B cell (primary cell): ENCODE data around the gene LMOD2. TPM values are rescaled to one million over a fixed set of nuclear protein-coding genes. Genes with fewer than 3 reads are reported as not detected.

Source experiments
- ATAC-seq: fragments of 200-7000 bp; cut with Tn5 transposase; one replicate; pipeline ENCODE4 v1.10.0; 2021; ENCODE audit warnings: low read depth, mild to moderate bottlenecking, moderate number of reproducible peaks, moderate library complexity
- CTCF ChIA-PET: fragments of 350-600 bp; sonication (Branson Sonifier 250); formaldehyde crosslinking; loops from one replicate; lab custom pipeline; 2021; ENCODE audit warnings: antibody characterized with exemption, inconsistent platforms; lab: Charles Lee
- POLR2A ChIA-PET: fragments of 350-600 bp; sonication (Branson Sonifier 250); formaldehyde crosslinking; loops from one replicate; lab custom pipeline; 2021; ENCODE audit warnings: antibody characterized with exemption; lab: Charles Lee
- DNase-seq: peaks from one replicate; pipeline ENCODE4 v3.0.0; 2013
- H2AFZ ChIP-seq: 2 replicates; pipeline ENCODE4 v1.6.1; 2012; ENCODE audit warnings: mild to moderate bottlenecking, low read depth, low read length; ENCODE audit not compliant: insufficient read depth, poor library complexity, severe bottlenecking
- H3K27ac ChIP-seq, 2 donors: 1 replicate in 1 of 2; 2 replicates in 1 of 2; pipeline ENCODE4 v1.5.1; 2012 to 2013; ENCODE audit warnings: low read length in 2 of 2, mild to moderate bottlenecking in 2 of 2, moderate library complexity in 1 of 2
- H3K27me3 ChIP-seq, 4 experiments: fragments of 200-600 bp in 1 of 4; sonication (generic) in 1 of 4; replicated peaks in 1 of 4; 1 replicate in 2 of 4; 2 replicates in 2 of 4; pipeline versions ENCODE4 v1.6.1 to v1.7.0; 2013 to 2016; ENCODE audit warnings: low read length in 3 of 4, mild to moderate bottlenecking in 2 of 4, mixed read lengths in 1 of 4, moderate library complexity in 1 of 4; ENCODE audit not compliant: insufficient read depth in 4 of 4, control insufficient read depth in 3 of 4; ENCODE audit errors: control extremely low read depth in 1 of 4
- H3K36me3 ChIP-seq, 2 experiments: replicated peaks in 1 of 2; 1 replicate in 1 of 2; 2 replicates in 1 of 2; pipeline versions ENCODE4 v1.6.1 to v1.7.1; 2013; ENCODE audit warnings: low read length in 1 of 2; ENCODE audit not compliant: insufficient read depth in 2 of 2, control insufficient read depth in 1 of 2; ENCODE audit errors: control extremely low read depth in 1 of 2, extremely low read depth in 1 of 2
- H3K4me1 ChIP-seq, 2 donors: fragments of 200-600 bp in 1 of 2; sonication (generic) in 1 of 2; 1 replicate in 1 of 2; 2 replicates in 1 of 2; pipeline versions ENCODE4 v1.5.1 to v1.6.1; 2013 to 2017; ENCODE audit warnings: low read length in 2 of 2; ENCODE audit not compliant: control insufficient read depth in 2 of 2, insufficient read depth in 2 of 2
- H3K4me2 ChIP-seq: replicated peaks from 2 replicates; pipeline ENCODE3; 2012; ENCODE audit warnings: mild to moderate bottlenecking, low read depth, low read length; ENCODE audit not compliant: poor library complexity, severe bottlenecking
- H3K4me3 ChIP-seq, 5 experiments: fragments of 200-600 bp in 1 of 5; sonication (generic) in 1 of 5; 1 replicate in 3 of 5; 2 replicates in 2 of 5; pipeline versions ENCODE4 v1.5.1 to v1.7.0; 2011 to 2016; ENCODE audit warnings: low read length in 4 of 5, mild to moderate bottlenecking in 4 of 5, low read depth in 2 of 5, control low read depth in 1 of 5, moderate library complexity in 1 of 5; ENCODE audit not compliant: insufficient read depth in 1 of 5; ENCODE audit errors: control extremely low read depth in 1 of 5, extremely low read depth in 1 of 5
- H3K79me2 ChIP-seq: fragments of 200-600 bp; sonication (generic); one replicate; pipeline ENCODE4 v1.6.0; 2016; ENCODE audit warnings: low read length; ENCODE audit not compliant: control insufficient read depth, insufficient read depth
- H3K9ac ChIP-seq: fragments of 200-600 bp; sonication (generic); 2 replicates; pipeline ENCODE4 v1.6.1; 2017; ENCODE audit warnings: mild to moderate bottlenecking, low read length, moderate library complexity
- H3K9me3 ChIP-seq, 3 donors: one replicate each; pipeline versions ENCODE4 v1.6.1 to v1.7.1; 2013; ENCODE audit warnings: low read length in 2 of 3; ENCODE audit not compliant: control insufficient read depth in 2 of 3, insufficient read depth in 1 of 3; ENCODE audit errors: control extremely low read depth in 1 of 3
- H4K20me1 ChIP-seq: 2 replicates; pipeline ENCODE4 v1.6.0; 2012; ENCODE audit warnings: mild to moderate bottlenecking, low read length; ENCODE audit not compliant: insufficient read depth, control insufficient read depth, poor library complexity, severe bottlenecking
- H3K27ac Mint-ChIP-seq: one replicate; pipeline ENCODE4 v1.8.0; 2021; ENCODE audit warnings: mixed read lengths
- H3K27me3 Mint-ChIP-seq: one replicate; pipeline ENCODE4 v1.8.0; 2021; ENCODE audit warnings: mixed read lengths
- H3K4me1 Mint-ChIP-seq: one replicate; pipeline ENCODE4 v1.8.0; 2021; ENCODE audit warnings: mixed read lengths
- H3K4me3 Mint-ChIP-seq: one replicate; pipeline ENCODE4 v1.8.0; 2021; ENCODE audit warnings: mixed read lengths
- H3K9me3 Mint-ChIP-seq: one replicate; pipeline ENCODE4 v1.8.0; 2022; ENCODE audit warnings: mixed read lengths; ENCODE audit not compliant: insufficient read depth
- EZH2 ChIP-seq: IDR thresholded peaks from 2 replicates; pipeline ENCODE4 v1.6.1; 2012; ENCODE audit warnings: borderline replicate concordance, low read depth, mild to moderate bottlenecking, moderate library complexity, low read length; ENCODE audit not compliant: insufficient read depth, poor library complexity, severe bottlenecking
- WGBS: methylation state at CpG from one replicate; pipeline ENCODE4 v1.1.5; 2013; ENCODE audit warnings: missing lambda C conversion rate; ENCODE audit not compliant: insufficient coverage; 5-methylcytosine and 5-hydroxymethylcytosine counted together
- intact Hi-C: fragments of 100-400 bp; cut with micrococcal nuclease; formaldehyde crosslinking; loops from one replicate; pipeline ENCODE4 v1.10.0; 2022
- polyA plus RNA-seq: library from polyadenylated mRNA; depleted of rRNA; stranded (reverse); fragments of >200 nt; gene quantifications from 2 replicates; pipeline ENCODE4 v1.2.3, GENCODE V29; 2012
- total RNA-seq, 2 donors: library from RNA; stranded (reverse); fragments of 120-200 nt in 1 of 2; gene quantifications; 1 replicate in 1 of 2; 2 replicates in 1 of 2; pipeline versions ENCODE4 v1.2.3 to v1.2.4, GENCODE V29; 2013 to 2022
- TF ChIP-seq, protein P1 (sequence below): fragments of 200-600 bp; IDR thresholded peaks from one replicate; pipeline ENCODE4 v1.8.0; 2022; ENCODE audit warnings: antibody characterized with exemption, mild to moderate bottlenecking

Gene LMOD2
- total and polyA plus RNA-seq, 2 donors (not counting 1 experiment from before 2014, with no cell fraction given) = not detected

DNA sequence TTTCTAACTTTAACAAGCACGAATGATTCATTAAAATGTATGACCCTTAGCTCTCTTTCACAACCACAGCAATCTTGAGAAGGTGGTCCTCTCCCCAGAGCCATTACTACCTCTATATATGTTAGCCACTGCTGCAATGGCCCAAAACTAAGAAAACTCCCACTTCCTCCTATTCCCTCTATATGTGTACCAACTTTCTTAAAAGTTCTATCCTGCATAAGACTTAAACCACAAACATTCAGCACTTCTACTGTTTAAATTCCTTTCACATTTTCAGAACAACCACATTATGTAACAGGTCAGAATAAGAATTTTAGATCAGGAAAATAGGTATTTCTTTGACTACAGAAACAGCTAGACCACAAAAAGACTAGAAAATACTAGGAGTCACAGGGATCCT is 57.0 kb downstream of the LMOD2 start:
- Histone ChIP-seq H3K4me3 (no peak overlapping the region), H3K79me2 (peaks cover 9% of the 10 kb centered on the region), H3K4me2 (no peak overlapping the region), H3K9me3 (no peaks in the 10 kb centered on the region), H3K27me3 (no peaks in the 10 kb centered on the region), H2AFZ (no peak overlapping the region), H3K36me3 (peaks cover 0 to 3% of the 10 kb centered on the region in 2 experiments), H4K20me1 (peaks cover 7% of the 10 kb centered on the region), H3K9ac (no peak overlapping the region), H3K4me1 (no peaks in the 10 kb centered on the region), H3K27ac (no peak overlapping the region)
- H3K9me3 Mint-ChIP-seq = no peaks in the 10 kb centered on the region
- H3K4me3 Mint-ChIP-seq = no peak overlapping the region
- H3K27me3 Mint-ChIP-seq = no peaks in the 10 kb centered on the region
- H3K4me1 Mint-ChIP-seq = peaks cover 11% of the 10 kb centered on the region
- WGBS = no CpG with 5 or more reads among the region's 1 CpG
- CTCF ChIA-PET = interaction anchor here (1.4 kb wide), 1 partner anchor 11 kb away, joined by 4 read pairs; no protein-coding TSS in a partner anchor
- H3K27ac Mint-ChIP-seq = no peak overlapping the region
- TF ChIP-seq EZH2 = no peak
- TF ChIP-seq, protein P1, sequence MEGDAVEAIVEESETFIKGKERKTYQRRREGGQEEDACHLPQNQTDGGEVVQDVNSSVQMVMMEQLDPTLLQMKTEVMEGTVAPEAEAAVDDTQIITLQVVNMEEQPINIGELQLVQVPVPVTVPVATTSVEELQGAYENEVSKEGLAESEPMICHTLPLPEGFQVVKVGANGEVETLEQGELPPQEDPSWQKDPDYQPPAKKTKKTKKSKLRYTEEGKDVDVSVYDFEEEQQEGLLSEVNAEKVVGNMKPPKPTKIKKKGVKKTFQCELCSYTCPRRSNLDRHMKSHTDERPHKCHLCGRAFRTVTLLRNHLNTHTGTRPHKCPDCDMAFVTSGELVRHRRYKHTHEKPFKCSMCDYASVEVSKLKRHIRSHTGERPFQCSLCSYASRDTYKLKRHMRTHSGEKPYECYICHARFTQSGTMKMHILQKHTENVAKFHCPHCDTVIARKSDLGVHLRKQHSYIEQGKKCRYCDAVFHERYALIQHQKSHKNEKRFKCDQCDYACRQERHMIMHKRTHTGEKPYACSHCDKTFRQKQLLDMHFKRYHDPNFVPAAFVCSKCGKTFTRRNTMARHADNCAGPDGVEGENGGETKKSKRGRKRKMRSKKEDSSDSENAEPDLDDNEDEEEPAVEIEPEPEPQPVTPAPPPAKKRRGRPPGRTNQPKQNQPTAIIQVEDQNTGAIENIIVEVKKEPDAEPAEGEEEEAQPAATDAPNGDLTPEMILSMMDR = no peak
- DNase-seq (no peak), ATAC-seq (no peak)
- POLR2A ChIA-PET = no interaction called here
- intact Hi-C loops = no loop called here

Other genes with a start within 250 kb of the LMOD2 start
- gene IQUB, start 121.3 kb upstream of the LMOD2 start, total RNA-seq = 0.12 and 0.27 TPM in 2 replicates
- 0.01 and 0.07 TPM in 2 replicates for gene IQUB, start 121.3 kb upstream of the LMOD2 start, polyA plus RNA-seq
- 50.7 and 55.9 TPM in 2 replicates for gene NDUFA5, start 98.0 kb upstream of the LMOD2 start, total RNA-seq
- 8.1 and 21.2 TPM in 2 replicates for gene NDUFA5, start 98.0 kb upstream of the LMOD2 start, polyA plus RNA-seq
- gene ASB15, start 54.0 kb upstream of the LMOD2 start, total RNA-seq = not detected in 2 replicates
- not detected in 2 replicates for gene ASB15, start 54.0 kb upstream of the LMOD2 start, polyA plus RNA-seq
- 9.9 and 10.4 TPM in 2 replicates for gene WASL, start 93.1 kb downstream of the LMOD2 start, total RNA-seq
- 1.8 and 2.0 TPM in 2 replicates for gene WASL, start 93.1 kb downstream of the LMOD2 start, polyA plus RNA-seq
- gene HYAL4, start 189.3 kb downstream of the LMOD2 start, total RNA-seq = not detected in 2 replicates
- gene HYAL4, start 189.3 kb downstream of the LMOD2 start, polyA plus RNA-seq = 0.42 TPM in 1 of 2 replicates, not detected in the other